ENCODE data around the gene SLC4A4. TPM values are rescaled to one million over a fixed set of nuclear protein-coding genes. Genes with fewer than 3 reads are reported as not detected.

The SLC4A4 gene
- total RNA-seq, 1 donor from 2014 or later = 4.9 TPM

DNA sequence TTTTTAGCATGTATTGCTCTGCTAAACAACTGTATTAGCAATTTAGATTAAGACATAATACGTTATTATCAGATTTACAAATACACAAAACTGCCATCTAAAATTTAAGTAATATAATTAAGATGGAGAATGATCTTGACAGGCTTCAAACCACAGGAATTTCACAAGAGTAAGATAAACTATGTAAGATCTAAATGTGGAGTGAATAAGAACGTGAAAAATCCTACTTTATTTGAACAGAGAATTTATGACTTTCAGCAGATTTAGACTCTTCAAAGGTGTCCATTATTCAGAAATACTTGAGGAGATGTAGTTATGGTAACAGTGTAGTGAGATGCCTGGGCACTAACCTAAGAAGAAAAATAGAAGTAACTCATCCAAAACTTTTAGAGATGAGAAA is 73.2 kb downstream of the SLC4A4 start:
- H3K27me3 Mint-ChIP-seq (ENCODE audit: low read depth) = no peaks in the 10 kb centered on the region
- no peak overlapping the region for H3K27ac Mint-ChIP-seq
- H3K4me3 Mint-ChIP-seq = no peak overlapping the region
- H3K36me3 Mint-ChIP-seq = peaks cover 10% of the 10 kb centered on the region
- H3K4me1 Mint-ChIP-seq = peaks cover 18% of the 10 kb centered on the region
- peaks cover 10% of the 10 kb centered on the region for H3K9me3 Mint-ChIP-seq
- TF ChIP-seq, protein P1, sequence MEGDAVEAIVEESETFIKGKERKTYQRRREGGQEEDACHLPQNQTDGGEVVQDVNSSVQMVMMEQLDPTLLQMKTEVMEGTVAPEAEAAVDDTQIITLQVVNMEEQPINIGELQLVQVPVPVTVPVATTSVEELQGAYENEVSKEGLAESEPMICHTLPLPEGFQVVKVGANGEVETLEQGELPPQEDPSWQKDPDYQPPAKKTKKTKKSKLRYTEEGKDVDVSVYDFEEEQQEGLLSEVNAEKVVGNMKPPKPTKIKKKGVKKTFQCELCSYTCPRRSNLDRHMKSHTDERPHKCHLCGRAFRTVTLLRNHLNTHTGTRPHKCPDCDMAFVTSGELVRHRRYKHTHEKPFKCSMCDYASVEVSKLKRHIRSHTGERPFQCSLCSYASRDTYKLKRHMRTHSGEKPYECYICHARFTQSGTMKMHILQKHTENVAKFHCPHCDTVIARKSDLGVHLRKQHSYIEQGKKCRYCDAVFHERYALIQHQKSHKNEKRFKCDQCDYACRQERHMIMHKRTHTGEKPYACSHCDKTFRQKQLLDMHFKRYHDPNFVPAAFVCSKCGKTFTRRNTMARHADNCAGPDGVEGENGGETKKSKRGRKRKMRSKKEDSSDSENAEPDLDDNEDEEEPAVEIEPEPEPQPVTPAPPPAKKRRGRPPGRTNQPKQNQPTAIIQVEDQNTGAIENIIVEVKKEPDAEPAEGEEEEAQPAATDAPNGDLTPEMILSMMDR (IDR thresholded peaks at IDR 0.05; ENCODE audit: unreplicated experiment) = no peak
- DNase-seq (ENCODE audit: low spot score in 2 of 2, unreplicated experiment in 2 of 2) = no peak

DNA sequence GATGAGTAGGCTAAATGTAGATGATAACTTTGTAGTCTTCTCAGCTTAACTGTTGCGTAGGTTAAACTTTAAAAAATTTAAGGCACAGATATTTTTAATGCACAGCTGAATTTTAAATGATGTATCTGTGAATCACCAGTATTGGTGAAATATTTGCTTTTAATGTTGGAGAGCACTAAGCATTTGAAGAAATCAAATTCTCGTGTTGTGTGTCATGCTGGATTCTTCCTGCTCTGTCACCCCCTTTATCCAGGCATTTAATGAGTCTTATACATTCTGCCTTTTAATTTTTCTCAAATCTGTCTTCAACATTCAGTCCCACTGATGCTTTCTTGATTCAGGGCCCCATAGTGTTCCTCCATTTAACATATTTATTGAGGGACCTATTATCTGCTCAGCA is 76.7 kb downstream of the SLC4A4 start:
- no peaks in the 10 kb centered on the region for H3K27me3 Mint-ChIP-seq (ENCODE audit: low read depth)
- TF ChIP-seq, protein P1 (IDR thresholded peaks at IDR 0.05; ENCODE audit: unreplicated experiment) = no peak
- no peak for DNase-seq (ENCODE audit: low spot score in 2 of 2, unreplicated experiment in 2 of 2)
- H3K9me3 Mint-ChIP-seq = peaks cover 12% of the 10 kb centered on the region
- no peak overlapping the region for H3K4me3 Mint-ChIP-seq
- peaks cover 21% of the 10 kb centered on the region for H3K4me1 Mint-ChIP-seq
- H3K36me3 Mint-ChIP-seq = peaks cover 7% of the 10 kb centered on the region
- H3K27ac Mint-ChIP-seq = no peak overlapping the region

DNA sequence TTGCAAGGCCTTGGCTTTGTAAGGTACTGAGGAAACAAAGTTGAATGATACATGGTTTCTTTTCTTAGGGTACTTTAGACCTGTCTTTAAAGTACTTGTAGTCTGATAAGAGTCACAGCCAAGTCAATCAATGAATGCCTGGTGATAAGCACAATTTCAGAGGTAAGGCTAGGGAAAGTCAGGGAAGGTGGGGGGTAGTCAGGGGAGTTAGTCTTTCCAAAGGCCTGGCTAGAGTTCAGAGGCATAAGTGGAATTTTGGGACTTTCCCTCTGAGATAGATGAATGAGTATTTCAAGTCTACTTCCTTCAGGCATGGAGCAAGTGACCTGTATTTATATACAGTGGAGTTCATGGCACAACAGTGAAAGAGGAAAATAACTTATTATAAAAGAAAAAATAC is 78.3 kb downstream of the SLC4A4 start:
- Mint-ChIP-seq H3K27ac (no peak overlapping the region), H3K36me3 (peaks cover 9% of the 10 kb centered on the region), H3K4me3 (no peak overlapping the region), H3K9me3 (peaks cover 17% of the 10 kb centered on the region), H3K4me1 (peaks cover 14% of the 10 kb centered on the region), H3K27me3 (ENCODE audit: low read depth) (no peaks in the 10 kb centered on the region)
- TF ChIP-seq, protein P1 (IDR thresholded peaks at IDR 0.05; ENCODE audit: unreplicated experiment) = no peak
- no peak for DNase-seq (ENCODE audit: low spot score in 2 of 2, unreplicated experiment in 2 of 2)

DNA sequence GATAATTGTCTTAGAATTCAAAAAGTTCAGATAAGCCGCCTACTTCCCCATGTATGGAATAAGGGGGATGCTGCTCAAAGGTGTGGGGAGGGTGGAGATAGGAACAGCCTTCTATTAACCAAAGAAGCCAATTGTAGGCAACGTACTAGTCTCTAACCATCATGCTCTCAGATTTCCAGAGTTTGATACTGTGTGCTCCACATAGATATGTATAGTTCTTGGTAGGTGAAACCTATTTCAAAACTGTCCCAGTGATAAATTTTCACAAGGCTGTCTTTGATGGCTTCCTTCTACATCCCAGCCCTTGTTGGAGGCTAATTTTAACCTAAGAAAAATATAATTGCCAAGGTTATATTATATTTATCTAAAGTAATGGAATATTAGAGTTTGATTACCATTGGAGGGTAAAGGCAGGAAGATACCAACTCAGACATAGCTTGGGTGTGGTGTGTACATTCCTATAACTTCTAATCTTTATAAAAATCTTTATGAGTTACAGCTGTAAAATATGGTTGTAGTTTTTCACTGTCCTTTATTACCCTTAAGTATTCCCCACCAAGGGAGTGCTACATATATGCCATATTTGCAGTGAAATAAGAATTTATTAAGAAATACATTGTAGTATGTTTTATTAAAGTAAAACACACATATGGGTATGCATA is 87.7 kb downstream of the SLC4A4 start:
- peaks cover 3% of the 10 kb centered on the region for H3K36me3 Mint-ChIP-seq
- H3K27ac Mint-ChIP-seq = no peak overlapping the region
- H3K4me3 Mint-ChIP-seq = no peak overlapping the region
- H3K27me3 Mint-ChIP-seq (ENCODE audit: low read depth) = no peaks in the 10 kb centered on the region
- no peak for DNase-seq (ENCODE audit: low spot score in 2 of 2, unreplicated experiment in 2 of 2)
- peaks cover 9% of the 10 kb centered on the region for H3K4me1 Mint-ChIP-seq
- H3K9me3 Mint-ChIP-seq = peaks cover 7% of the 10 kb centered on the region
- TF ChIP-seq, protein P1 (IDR thresholded peaks at IDR 0.05; ENCODE audit: unreplicated experiment) = no peak

DNA sequence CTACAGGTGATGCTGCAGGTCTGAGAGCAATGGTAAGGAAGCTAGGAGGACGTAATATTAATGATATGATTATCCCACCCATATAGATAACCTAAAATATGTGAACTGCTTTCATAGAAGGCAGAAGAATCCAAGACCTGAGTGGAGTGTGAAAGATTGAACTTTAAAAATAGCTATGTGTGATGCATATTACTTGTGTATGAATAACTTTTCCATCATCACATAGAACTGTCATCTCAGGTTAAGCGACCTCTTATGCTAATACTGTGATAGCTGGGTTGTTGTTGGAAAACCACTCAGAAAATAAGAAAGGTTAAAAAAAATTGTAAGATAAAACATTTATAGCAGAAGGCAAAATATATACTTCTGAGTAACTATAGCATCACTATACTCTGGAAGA is 90.3 kb downstream of the SLC4A4 start:
- no peak for DNase-seq (ENCODE audit: low spot score in 2 of 2, unreplicated experiment in 2 of 2)
- Mint-ChIP-seq H3K4me1 (peaks cover 25% of the 10 kb centered on the region), H3K9me3 (peaks cover 8% of the 10 kb centered on the region), H3K27me3 (ENCODE audit: low read depth) (no peaks in the 10 kb centered on the region), H3K4me3 (no peak overlapping the region), H3K36me3 (no peaks in the 10 kb centered on the region), H3K27ac (no peak overlapping the region)
- TF ChIP-seq, protein P1 (IDR thresholded peaks at IDR 0.05; ENCODE audit: unreplicated experiment) = no peak

All from mesothelial cell of epicardium (in vitro differentiated cells).